HL-60 (cell line): ENCODE data around the gene ATG4A.

ENCODE experiments used
- DNase-seq, 2 experiments: peaks; one replicate each; pipeline ENCODE4 v3.0.0-alpha.2; 2010 to 2020; ENCODE audit warnings: low read depth in 1 of 2, low spot score in 1 of 2
- H3K27ac ChIP-seq: fragments of 250-450 bp; sonication (Bioruptor Pico); replicated peaks from 2 replicates; pipeline ENCODE4 v1.5.1; 2020; ENCODE audit warnings: mild to moderate bottlenecking, moderate library complexity
- H3K27me3 ChIP-seq: fragments of 250-450 bp; sonication (Bioruptor Pico); 2 replicates; pipeline ENCODE4 v1.5.1; 2021; ENCODE audit warnings: mild to moderate bottlenecking, moderate library complexity; ENCODE audit not compliant: insufficient read depth, poor library complexity, severe bottlenecking
- H3K4me3 ChIP-seq: replicated peaks from 2 replicates; pipeline ENCODE4 v1.5.1; 2011; ENCODE audit warnings: mild to moderate bottlenecking, control low read depth, low read length; ENCODE audit not compliant: insufficient read depth
- GABPA ChIP-seq: IDR thresholded peaks from 2 replicates; pipeline ENCODE4 v1.6.1; 2012; ENCODE audit warnings: low read depth
- POLR2AphosphoS5 ChIP-seq: IDR thresholded peaks from 2 replicates; pipeline ENCODE4 v1.6.1; 2012; ENCODE audit warnings: low read depth
- SPI1 ChIP-seq: IDR thresholded peaks from 2 replicates; pipeline ENCODE4 v1.6.1; 2012; ENCODE audit warnings: low read depth, mild to moderate bottlenecking, borderline replicate concordance
- TF ChIP-seq, protein P1 (sequence below): IDR thresholded peaks from one replicate; pipeline ENCODE4 v1.5.1; 2011; ENCODE audit warnings: low read length, control low read depth, inconsistent platforms; ENCODE audit not compliant: insufficient read depth
- TF ChIP-seq, protein P2 (sequence below): IDR thresholded peaks from 2 replicates; pipeline ENCODE4 v1.6.1; 2012; ENCODE audit warnings: low read depth; ENCODE audit not compliant: insufficient replicate concordance

Gene ATG4A

DNA sequence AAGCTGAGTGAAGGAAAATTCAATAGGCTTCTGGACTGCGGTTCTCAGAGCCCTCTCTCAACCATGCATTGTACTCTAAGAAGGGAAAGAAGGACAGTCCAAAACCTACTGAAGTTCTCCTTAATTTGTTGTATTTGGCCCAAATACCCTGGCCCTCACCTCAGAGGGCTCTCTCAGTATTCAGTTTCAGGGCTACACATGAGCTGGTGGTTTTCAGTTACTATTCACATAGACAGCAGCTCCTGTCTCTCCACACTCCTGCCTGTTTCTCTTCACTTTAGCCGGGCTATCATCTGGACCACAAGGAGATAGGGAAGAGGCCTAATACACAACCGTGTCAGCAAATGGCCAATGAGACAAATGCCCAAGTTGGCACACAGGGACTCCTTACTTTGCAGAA, 66.0 kb downstream of the ATG4A start:
- TF ChIP-seq, protein P1, sequence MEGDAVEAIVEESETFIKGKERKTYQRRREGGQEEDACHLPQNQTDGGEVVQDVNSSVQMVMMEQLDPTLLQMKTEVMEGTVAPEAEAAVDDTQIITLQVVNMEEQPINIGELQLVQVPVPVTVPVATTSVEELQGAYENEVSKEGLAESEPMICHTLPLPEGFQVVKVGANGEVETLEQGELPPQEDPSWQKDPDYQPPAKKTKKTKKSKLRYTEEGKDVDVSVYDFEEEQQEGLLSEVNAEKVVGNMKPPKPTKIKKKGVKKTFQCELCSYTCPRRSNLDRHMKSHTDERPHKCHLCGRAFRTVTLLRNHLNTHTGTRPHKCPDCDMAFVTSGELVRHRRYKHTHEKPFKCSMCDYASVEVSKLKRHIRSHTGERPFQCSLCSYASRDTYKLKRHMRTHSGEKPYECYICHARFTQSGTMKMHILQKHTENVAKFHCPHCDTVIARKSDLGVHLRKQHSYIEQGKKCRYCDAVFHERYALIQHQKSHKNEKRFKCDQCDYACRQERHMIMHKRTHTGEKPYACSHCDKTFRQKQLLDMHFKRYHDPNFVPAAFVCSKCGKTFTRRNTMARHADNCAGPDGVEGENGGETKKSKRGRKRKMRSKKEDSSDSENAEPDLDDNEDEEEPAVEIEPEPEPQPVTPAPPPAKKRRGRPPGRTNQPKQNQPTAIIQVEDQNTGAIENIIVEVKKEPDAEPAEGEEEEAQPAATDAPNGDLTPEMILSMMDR, result no peak
- TF ChIP-seq SPI1, result no peak
- no peak for TF ChIP-seq GABPA
- TF ChIP-seq, protein P2, sequence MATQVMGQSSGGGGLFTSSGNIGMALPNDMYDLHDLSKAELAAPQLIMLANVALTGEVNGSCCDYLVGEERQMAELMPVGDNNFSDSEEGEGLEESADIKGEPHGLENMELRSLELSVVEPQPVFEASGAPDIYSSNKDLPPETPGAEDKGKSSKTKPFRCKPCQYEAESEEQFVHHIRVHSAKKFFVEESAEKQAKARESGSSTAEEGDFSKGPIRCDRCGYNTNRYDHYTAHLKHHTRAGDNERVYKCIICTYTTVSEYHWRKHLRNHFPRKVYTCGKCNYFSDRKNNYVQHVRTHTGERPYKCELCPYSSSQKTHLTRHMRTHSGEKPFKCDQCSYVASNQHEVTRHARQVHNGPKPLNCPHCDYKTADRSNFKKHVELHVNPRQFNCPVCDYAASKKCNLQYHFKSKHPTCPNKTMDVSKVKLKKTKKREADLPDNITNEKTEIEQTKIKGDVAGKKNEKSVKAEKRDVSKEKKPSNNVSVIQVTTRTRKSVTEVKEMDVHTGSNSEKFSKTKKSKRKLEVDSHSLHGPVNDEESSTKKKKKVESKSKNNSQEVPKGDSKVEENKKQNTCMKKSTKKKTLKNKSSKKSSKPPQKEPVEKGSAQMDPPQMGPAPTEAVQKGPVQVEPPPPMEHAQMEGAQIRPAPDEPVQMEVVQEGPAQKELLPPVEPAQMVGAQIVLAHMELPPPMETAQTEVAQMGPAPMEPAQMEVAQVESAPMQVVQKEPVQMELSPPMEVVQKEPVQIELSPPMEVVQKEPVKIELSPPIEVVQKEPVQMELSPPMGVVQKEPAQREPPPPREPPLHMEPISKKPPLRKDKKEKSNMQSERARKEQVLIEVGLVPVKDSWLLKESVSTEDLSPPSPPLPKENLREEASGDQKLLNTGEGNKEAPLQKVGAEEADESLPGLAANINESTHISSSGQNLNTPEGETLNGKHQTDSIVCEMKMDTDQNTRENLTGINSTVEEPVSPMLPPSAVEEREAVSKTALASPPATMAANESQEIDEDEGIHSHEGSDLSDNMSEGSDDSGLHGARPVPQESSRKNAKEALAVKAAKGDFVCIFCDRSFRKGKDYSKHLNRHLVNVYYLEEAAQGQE, result no peak
- TF ChIP-seq POLR2AphosphoS5, result no peak
- H3K27ac ChIP-seq, result no peak overlapping the region
- H3K4me3 ChIP-seq, result no peak overlapping the region
- H3K27me3 ChIP-seq, result no peaks in the 10 kb centered on the region
- DNase-seq, result no peak

DNA sequence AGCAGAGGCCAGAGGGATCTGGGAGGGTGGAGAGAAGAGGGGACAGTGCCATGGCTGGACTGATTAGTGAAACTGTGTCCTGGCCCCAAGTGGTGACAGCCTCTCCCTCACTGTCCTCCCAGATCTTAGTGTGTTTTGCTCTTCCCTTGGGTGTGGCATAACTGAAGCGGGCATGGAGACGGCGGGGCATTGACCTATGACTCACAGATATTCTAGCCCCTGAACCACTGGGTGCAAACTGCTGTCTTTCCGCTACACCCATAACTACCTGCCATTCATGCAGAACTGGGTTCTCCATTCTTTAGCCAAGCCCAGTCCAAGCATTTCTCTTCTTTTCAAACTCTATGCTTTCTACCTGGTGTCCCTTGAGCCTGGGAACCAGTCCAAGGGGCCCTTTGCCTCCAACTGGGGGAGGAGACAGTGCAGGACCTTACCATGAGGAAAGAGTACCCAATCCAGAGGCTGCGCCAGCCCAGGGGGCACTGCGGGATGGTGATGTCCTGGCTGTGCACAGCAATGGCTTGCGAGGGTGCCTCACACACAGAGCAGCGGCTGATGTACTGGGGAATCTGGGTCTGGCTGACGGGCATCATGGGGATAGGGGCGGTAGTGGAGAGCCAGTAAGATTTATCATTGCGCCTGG, 67.6 kb downstream of the ATG4A start:
- DNase-seq, result no peak
- no peak overlapping the region for H3K27ac ChIP-seq
- no peak overlapping the region for H3K4me3 ChIP-seq
- no peaks in the 10 kb centered on the region for H3K27me3 ChIP-seq
- TF ChIP-seq, protein P1, result no peak
- TF ChIP-seq, protein P2, result no peak
- no peak for TF ChIP-seq SPI1
- no peak for TF ChIP-seq GABPA
- no peak for TF ChIP-seq POLR2AphosphoS5

DNA sequence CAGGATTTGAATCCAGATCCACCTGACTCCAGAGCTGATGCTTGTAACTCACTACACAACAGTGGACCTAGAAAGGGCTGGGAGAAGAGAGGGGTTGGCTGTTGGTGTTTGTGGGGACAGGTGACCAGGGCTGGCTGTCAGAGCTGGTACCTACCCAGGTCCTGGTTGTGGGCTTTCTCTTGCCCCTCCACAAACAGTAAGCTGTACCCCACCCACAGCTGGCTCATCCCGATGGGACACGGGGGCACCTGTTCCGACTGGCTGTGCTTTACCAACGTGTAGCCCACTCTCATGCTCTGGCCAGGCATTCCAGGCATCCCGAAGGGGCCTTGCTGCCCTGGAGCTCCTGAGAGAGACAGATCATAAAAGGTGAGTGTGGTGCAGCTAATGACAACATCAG, 68.7 kb downstream of the ATG4A start:
- H3K4me3 ChIP-seq, result no peak overlapping the region
- no peaks in the 10 kb centered on the region for H3K27me3 ChIP-seq
- no peak overlapping the region for H3K27ac ChIP-seq
- no peak for DNase-seq
- TF ChIP-seq POLR2AphosphoS5 (no peak), SPI1 (no peak), GABPA (no peak)
- TF ChIP-seq, protein P2, result no peak
- TF ChIP-seq, protein P1, result no peak
